SK-N-MC (cell line): Measurements from ENCODE around the gene NUDC.

ENCODE experiments used
- EZH2 ChIP-seq: fragments of 200-600 bp; sonication (generic); IDR thresholded peaks from one replicate; pipeline ENCODE4 v1.6.1; 2017; ENCODE audit warnings: antibody characterized with exemption
- FOXP2 ChIP-seq: optimal IDR thresholded peaks from 2 replicates; pipeline ENCODE3; 2011; ENCODE audit warnings: mild to moderate bottlenecking, moderate library complexity; ENCODE audit not compliant: insufficient read depth; ENCODE audit errors: extremely low read length, control extremely low read depth
- POLR2AphosphoS5 ChIP-seq: IDR thresholded peaks from 2 replicates; pipeline ENCODE4 v1.6.1; 2012; ENCODE audit warnings: mild to moderate bottlenecking, low read depth, low read length, borderline replicate concordance

DNA sequence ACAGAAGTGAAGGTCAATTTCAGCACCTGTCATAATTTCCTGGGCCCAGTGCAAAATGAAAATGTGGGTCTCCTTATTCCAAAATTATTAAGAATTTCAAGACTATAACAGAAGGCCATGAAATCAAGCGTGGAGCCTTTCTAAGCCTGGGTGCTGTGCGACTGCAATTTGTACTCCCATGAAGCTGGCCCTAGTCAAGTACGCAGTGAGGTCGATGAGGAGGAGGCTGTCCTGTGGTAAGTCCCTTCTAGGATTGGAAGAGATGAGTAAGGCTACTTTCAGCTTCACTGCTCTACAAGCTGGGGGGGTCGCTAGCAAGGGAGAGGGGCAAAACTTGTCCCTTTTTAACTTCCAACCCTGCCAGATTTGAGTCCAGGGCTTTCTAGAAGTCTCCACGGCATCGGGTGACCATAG lies 410 bp upstream of the NUDC start:
- TF ChIP-seq POLR2AphosphoS5 (no peak), FOXP2 (no peak), EZH2 (no peak)
